SKM-1 (cell line): Measurements from ENCODE around the gene CYP2J2.
A peak's percentile ranks its signal among the peaks of the same experiment; 100 is the strongest.
"Not testable (repeated sequence)": the region's sequence is repeated elsewhere in the genome, so short reads cannot be mapped to it uniquely, and the experiment has no call there.

Source experiments
- DNase-seq: peaks from one replicate; lab custom pipeline; 2025; ENCODE audit not compliant: unreplicated experiment; lab: John Stamatoyannopoulos, UW

Gene CYP2J2

DNA sequence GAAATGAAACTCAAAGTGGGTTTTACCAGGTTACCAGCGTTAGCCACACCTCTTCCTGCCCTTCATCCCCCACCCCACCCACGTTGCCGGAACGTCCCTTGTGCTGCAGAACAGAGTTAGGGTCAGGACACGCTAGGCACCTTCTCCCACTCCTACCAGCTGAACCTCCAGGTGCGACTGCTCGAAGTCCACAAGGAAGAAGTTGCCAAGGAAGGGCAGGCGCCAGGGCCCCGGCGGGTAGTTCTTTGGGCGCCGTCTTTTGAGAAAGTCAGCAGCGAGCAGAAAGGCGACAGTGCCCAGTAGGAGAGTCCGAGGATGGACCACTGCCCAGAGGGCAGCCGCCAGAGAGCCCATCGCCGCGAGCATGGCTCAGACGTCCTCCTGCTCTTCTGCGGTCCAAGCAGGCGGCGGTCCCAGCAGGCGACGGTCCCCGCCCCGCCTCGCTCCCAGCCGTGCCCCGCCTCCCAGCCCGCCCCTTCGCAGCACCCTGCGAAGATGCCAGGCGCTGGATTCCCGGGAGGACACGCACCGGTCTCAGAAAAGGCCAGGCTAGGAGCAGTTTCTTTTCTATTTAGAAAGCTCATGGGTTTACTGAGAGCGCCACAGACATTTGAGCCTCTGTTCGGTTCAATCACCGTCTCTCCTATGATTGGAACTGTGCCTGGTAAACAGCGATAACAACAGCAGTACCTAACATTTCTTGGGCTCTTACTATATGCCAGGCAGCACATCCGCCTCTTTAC, at the start of gene CYP2J2:
CYP2J2 (minus strand) TSS at position 393 of the 743 bp plus-strand sequence; CDS start at position 366, 27 bp downstream.
- no peak for DNase-seq

GRCh38 chr1:59973719-59974118, 47.1 kb upstream of the CYP2J2 start:
- DNase-seq = no peak

DNA sequence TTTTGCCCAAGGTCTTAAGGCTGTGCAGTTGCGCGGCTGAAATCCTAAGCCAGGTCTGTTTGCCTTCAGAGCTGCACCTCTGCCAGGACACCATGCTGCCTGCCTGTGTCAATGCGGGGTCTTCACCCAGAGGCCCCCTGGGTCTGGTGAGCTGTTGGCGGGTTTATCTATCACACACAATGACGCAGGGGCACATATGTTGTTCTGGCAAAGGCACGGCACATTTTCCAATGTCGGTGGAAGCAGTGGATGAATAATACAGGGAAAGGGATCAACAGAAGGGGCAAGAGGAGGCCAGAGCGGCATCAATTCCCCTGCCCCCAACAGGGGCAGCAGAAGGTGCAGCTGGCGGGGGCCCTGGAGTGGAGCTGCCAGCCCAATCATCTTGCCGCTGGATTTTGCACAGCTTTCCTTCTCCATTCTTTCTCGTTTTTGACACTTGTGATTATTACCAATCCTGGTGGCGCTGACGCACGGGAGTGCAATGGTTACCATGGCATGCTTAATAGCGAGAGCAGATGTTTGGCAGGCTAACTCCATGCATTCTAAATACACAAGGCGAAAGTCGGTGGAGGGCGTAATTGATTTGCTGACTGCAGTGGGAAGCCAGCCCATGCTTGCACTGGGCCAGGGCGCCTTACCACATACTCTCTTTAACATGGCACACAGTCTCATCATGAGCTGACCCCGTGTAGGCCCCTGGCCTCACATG, 45.8 kb upstream of the CYP2J2 start:
- no peak for DNase-seq

- DNase-seq = peak; percentile 40
These were observed 44.9 kb upstream of the CYP2J2 start for GRCh38 chr1:59971464-59971911.

GRCh38 chr1:59969542-59970175, 43.1 kb upstream of the CYP2J2 start:
- not testable (repeated sequence) for DNase-seq

DNA sequence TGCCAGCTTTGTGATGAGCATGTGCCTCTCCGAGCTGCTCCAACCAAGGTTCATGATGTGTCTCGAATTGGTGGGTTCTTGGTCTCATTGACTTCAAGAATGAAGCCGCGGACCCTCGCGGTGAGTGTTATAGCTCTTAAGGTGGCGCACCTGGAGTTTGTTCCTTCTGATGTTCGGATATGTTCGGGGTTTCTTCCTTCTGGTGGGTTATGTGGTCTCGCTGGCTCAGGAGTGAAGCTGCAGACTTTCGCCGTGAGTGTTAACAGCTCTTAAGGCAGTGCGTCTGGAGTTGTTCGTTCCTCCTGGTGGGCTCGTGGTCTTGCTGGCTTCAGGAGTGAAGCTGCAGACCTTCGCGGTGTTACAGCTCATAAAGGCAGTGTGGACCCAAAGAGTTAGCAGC, 42.2 kb upstream of the CYP2J2 start:
- DNase-seq = not testable (repeated sequence)

DNA sequence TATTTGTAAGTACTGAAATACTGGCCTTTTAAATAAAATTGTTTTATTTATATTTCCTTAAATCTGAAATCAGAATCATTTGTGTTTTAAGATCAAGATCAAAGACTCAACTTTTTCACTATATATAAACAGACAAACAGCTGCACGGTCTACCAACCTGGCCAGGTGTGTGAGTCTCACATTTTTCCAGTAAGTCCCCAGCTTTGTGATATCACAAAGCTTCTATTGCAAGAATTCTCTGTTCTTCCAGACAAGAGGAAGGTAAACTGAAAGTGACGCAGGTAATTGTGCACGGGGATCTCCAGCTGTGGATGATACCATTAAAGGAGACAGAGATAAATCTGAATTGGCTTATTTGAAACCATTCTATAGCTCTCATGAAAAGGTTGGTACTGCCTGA, 41.2 kb upstream of the CYP2J2 start:
- DNase-seq = no peak

GRCh38 chr1:59967141-59967697, 40.6 kb upstream of the CYP2J2 start:
- DNase-seq = no peak

DNA sequence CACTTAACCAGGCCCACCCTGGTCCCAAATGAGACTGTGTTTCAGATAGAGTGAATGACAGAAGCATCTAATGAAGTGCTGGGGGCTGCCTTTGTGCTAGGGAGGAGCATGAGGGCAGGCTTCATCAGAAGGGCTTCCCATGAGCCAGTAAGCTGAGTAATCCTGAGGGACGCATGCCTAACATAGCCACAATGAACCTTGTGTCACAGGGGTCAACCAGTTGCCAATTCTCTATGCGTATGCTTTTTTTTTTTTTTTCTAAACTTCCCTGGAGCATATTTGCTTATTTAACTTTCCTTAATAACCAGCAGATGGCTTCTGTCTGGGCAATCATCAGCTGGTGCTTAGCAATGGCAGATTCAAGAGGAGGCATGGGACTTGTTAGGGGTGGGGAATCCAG, 25.5 kb upstream of the CYP2J2 start:
- DNase-seq = no peak

DNA sequence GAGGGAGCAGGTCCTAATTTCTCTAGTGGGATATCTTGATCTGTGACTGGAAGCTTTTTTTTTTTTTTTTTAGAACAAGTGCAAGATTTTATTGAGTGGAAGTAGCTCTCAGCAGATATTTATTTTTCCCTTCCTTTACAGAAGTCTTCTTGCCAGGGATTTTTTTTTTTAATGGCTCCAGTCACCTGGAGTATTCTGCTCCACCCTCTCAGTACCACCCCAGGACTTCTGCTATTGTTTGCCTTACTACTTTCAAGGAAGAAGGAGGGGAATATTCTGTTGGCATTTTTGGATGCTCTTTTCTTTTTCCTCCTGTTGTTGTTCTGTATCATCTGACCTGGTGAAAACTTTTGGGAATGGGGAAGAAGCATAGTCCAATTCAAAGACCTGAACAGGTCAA, 23.1 kb upstream of the CYP2J2 start:
- no peak for DNase-seq

- no peak for DNase-seq
These were observed 22.4 kb upstream of the CYP2J2 start for GRCh38 chr1:59948990-59949389.

- peak; percentile 29 for DNase-seq
These were observed 20.7 kb upstream of the CYP2J2 start for GRCh38 chr1:59947047-59947938.

DNA sequence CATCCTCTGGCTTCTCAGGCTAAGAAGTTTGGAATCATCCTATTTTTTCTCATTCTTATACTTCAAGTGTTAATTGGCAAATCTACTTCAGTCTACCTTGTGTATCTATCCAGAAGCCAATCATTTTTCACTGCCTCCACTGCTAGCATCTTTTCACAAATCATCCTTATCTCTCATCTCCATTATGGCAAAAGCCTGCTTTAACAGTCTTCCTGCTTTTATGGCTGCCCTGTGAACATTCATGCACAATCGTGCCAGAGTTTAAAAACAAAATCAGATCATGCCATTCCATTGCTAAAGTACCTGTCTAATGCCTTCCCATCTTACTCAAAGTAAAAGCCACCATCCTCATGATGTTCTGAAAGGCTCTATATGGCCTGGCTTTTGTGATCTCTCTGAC, 19.2 kb upstream of the CYP2J2 start:
- DNase-seq = no peak

GRCh38 chr1:59939393-59939792, 12.8 kb upstream of the CYP2J2 start:
- DNase-seq = no peak

DNA sequence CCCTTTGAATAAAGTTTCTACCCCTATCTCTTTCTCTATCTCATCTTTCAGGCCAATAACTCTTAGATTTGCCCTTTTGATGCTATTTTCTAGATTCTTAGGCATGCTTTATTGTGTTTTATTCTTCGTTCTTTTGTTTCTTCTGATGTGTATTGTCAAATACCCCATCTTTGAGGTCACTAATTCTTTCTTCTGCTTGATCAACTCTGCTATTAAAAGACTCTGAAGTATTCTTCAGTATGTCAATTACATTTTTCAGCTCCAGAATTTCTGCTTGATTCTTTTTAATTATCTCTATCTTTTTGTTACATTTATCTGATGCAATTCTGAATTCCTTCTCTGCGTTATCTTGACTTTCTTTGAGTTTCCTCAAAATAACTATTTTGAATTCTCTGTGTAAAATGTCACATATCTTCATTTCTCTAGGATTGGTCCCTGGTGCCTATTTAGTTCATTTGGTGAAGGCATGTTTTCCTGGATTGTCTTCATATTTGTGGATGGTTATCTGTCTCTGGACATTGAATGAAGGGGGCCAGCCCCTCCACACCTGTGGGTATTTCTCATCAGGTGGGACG, 11.2 kb upstream of the CYP2J2 start:
- DNase-seq = no peak

- no peak for DNase-seq
These were observed 9.8 kb upstream of the CYP2J2 start for GRCh38 chr1:59936358-59936821.

GRCh38 chr1:59928996-59929395, 2.4 kb upstream of the CYP2J2 start:
- no peak for DNase-seq

DNA sequence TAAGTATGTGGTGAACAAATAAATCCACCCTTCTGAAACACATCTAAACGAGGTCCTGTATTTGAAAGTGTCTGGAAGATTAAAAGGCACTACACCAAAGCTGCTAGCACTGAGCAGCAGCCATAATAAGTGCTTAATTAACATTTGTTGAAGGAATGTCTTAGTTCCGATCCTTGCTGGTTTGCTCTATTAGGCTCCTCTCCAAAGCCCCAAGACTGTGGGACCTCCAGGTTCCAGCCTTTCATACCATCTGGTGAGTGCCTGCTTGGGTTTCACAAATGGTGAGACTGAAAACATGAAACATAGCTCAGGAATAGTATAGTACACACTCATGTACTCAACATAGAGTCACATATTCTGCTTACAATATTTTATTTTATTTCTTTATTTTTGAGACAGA, 640 bp upstream of the CYP2J2 start:
- no peak for DNase-seq

DNA sequence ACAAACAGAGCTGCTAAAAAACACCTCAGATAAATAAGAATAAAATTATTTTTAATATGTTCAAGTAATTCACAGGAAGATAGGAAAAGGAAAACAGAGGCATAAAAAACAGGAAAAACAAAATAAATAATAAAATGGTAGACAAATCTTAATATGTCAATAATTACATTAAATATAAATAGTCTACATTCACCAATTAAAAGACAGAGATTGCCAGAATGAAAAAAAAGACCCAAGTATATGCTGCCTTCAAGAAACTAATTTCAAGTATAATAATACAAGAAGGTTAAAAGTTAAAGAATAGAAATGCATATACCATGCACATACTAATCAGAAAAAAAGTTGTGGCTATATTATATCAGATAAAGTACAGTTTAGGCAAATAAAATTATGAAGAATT, 1.9 kb downstream of the CYP2J2 start:
- DNase-seq = no peak

DNA sequence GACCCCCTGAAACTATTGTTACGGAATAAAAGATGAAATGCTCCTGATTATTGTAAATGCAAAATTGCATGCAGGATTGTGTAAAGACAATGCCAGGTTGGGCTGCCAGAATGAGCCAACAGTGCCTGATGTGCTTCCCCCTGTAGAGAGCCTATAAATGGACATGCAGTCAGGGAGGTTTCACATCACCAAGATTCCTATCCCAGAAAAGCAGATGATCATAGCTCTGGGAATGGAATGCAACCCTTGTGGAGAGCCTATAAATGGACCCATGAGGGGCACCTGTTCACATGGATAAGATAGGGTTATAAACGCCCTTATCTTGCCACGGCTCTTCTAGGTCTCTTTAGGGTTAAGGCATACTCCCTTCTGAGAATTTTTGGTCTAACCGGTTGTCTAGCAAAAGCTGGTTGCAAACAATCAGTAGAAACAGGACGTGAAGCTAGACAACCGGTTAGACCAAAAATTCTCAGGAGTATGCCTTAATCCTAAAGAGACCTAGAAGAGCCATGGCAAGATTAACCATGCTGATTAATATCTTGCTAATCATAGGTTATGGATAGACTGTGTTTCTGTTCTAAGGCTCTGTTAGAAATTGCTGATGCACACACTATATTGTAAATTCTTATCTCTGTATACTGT, 5.2 kb downstream of the CYP2J2 start:
- not testable (repeated sequence) for DNase-seq
